ES-I3 (cell line): Measurements from ENCODE around the gene CHMP3.

Experiments used
- H3K36me3 ChIP-seq: 2 replicates; pipeline ENCODE4 v1.6.1; 2013; ENCODE audit warnings: mild to moderate bottlenecking, low read length, control low read depth, moderate library complexity; ENCODE audit not compliant: insufficient read depth
- H3K4me1 ChIP-seq: 2 replicates; pipeline ENCODE4 v1.6.1; 2013; ENCODE audit warnings: mild to moderate bottlenecking, control low read depth, low read length; ENCODE audit not compliant: insufficient read depth
- H3K9ac ChIP-seq: 2 replicates; pipeline ENCODE4 v1.6.1; 2013; ENCODE audit warnings: low read depth, mild to moderate bottlenecking, low read length, moderate library complexity
- H3K9me3 ChIP-seq: 2 replicates; pipeline ENCODE4 v1.6.1; 2013; ENCODE audit warnings: mild to moderate bottlenecking, low read length, moderate library complexity; ENCODE audit not compliant: control insufficient read depth, insufficient read depth

Gene CHMP3

DNA sequence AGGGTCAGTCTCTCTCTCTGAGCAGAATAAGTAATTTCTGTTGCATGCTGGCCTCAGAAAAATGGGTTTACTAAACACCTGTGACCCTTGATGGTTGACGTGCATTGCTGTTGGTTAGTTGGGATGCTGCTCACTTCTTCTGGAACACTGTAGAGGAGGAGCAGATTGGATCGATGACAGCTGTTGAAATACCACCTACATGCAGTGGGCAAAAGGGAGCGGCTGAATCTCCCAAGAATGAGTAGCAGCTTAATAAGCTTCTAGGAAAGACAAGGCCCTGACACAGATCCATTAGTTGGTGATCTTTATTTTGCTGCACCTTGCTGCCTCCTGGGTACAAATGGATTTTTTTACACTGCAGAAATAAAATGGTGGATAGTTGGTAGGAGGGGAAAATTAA lies 78.9 kb downstream of the CHMP3 start:
- Histone ChIP-seq H3K36me3 (peaks cover 26% of the 10 kb centered on the region), H3K4me1 (no peaks in the 10 kb centered on the region), H3K9ac (no peak overlapping the region), H3K9me3 (no peaks in the 10 kb centered on the region)

DNA sequence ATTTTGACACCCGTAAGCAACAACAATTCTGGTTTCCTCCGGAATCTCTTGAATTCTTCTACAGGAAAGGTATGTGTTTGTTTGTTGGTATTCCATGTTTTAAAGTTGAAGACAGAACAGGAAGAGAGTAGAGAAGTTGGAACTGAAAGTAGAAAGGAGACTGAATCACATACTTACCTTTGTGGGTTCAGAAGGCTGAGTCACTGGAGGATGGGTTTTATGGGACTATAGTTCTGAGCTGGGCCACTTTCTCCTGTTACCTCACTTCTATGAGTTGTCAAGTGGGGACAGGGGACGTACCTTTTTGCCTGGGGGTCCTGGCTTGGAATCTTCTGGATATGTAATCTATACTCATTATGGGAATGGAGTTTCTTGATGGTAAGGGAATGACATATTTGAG lies 81.2 kb downstream of the CHMP3 start:
- Histone ChIP-seq H3K9ac (no peak overlapping the region), H3K9me3 (no peaks in the 10 kb centered on the region), H3K4me1 (no peaks in the 10 kb centered on the region; the same call in 1 of the 2 replicates), H3K36me3 (peaks cover 21% of the 10 kb centered on the region)

DNA sequence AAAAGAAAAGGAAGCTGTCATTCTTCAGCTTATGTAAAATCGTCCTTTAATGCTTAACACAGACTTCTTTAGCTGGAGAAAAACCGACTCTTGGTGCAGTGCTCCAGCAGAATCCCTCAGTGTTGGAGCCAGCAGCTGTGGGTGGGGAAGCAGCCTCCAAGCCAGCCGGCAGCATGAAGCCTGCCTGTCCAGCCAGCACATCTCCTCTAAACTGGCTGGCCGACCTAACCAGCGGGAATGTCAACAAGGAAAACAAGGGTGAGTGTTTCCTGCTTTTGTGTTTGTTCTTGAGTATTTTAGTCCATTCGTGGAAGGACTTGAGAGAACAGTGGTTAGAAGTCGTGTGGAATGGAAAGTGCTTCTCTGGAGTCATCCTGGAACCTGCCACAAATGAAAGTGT lies 83.1 kb downstream of the CHMP3 start:
- Histone ChIP-seq H3K9me3 (no peaks in the 10 kb centered on the region), H3K36me3 (peaks cover 20% of the 10 kb centered on the region)

DNA sequence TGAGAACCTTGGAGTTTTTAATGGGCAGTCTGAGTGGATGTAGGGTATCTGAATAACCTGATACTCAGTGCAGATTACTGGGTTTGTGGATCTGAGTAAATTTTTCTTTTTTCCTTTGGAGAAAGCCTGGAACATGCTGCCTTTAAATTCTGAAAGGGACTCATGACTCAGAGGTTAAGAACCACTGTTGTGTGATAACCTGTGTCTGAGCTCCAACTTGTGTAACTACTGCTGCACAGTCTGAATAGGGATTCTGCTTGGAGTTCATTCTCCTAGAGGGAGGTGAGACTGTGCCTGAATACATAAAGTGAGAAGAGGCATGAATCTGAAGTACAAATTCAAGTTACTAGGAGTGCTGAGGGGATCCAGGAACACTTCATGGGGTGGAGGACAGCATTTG lies 85.9 kb downstream of the CHMP3 start:
- Histone ChIP-seq H3K4me1 (no peaks in the 10 kb centered on the region; the same call in 1 of the 2 replicates), H3K36me3 (peaks cover 3% of the 10 kb centered on the region), H3K9ac (no peak overlapping the region), H3K9me3 (no peaks in the 10 kb centered on the region)

More for the DNA sequence above, 83.1 kb downstream of the CHMP3 start:
- H3K4me1 ChIP-seq: no peaks in the 10 kb centered on the region; the same call in 1 of the 2 replicates
- no peak overlapping the region for H3K9ac ChIP-seq

DNA sequence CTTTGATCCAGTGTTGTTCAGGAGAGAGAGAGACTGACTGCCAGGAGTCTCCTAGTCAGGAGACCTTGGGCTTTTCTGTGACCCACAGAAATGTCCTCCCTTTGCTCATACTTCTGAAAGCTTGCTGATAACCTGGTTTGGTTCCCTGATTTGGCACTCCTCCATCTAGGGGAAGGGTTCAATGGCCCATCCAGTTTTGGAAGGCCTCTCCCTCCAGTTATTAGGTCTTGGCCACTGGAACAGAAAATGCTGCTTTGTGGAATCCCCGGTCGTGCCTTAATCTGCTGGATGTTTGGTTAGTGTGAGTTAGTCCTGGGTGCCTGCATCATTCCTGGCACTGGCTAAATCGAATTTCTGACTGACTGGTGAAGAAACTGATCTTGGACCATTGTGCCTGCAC lies 86.3 kb downstream of the CHMP3 start:
- Histone ChIP-seq H3K9ac (no peak overlapping the region), H3K9me3 (no peaks in the 10 kb centered on the region), H3K4me1 (no peaks in the 10 kb centered on the region; the same call in 1 of the 2 replicates), H3K36me3 (no peaks in the 10 kb centered on the region; the same call in 1 of the 2 replicates)

DNA sequence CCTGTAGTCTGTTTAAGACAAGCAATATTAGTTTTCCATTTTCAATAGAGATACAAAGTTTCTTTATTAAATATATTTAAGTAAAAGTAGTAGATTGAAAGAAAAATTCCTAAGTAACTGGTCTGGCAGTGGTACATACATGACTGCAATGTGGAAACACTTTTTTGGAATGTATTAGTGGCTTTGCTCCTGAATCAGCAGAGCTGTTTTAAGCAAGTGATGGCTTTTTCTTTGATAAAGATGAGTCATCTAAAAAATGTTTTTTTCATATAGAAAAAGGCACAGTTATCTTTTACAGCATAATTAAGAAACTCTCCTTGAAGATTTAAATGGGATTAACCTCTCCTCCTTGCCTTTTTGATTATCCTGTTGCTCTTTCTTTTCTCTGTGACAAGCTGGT lies 87.2 kb downstream of the CHMP3 start:
- Histone ChIP-seq H3K9me3 (no peaks in the 10 kb centered on the region), H3K4me1 (no peaks in the 10 kb centered on the region; the same call in 1 of the 2 replicates), H3K36me3 (no peaks in the 10 kb centered on the region), H3K9ac (no peak overlapping the region)

DNA sequence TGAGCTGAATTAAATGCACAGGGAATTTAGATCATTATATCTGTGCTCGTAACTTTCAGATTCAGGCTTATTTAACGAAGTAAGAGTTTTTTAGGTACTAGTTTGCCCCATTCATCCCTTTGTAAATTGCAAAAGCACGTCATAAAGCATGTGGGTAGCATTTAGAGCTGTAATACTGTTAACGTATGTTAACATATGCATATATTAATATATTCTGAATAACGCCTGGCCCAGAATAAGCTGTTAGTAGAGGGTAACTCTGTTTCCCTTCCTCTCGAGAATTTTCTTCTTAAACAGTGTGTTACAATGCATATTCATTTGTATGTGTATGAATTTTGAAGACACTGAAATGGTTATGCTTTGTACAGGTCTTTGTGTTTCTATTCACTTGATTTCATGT lies 91.6 kb downstream of the CHMP3 start:
- H3K36me3 ChIP-seq: peaks cover 6% of the 10 kb centered on the region
- H3K9me3 ChIP-seq: no peaks in the 10 kb centered on the region
- H3K9ac ChIP-seq: no peak overlapping the region
- H3K4me1 ChIP-seq: no peaks in the 10 kb centered on the region

DNA sequence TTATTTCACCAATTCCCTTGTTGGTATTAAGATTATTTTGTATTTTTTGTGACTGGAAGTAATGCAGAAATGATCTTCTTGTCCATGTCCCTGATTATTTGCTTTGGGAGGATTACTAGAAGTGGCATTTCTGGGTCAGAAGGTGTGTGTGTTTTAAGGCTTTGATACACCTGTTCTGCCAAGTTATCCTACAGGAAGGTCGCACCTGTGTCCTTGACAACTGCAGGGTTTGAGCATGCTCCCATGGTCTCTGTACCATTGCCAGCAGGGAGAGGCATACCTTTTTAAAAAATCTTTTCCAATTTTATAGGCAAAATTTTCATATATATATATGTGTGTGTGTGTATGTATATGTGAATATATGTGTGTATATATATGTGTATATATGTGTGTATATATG lies 92.4 kb downstream of the CHMP3 start:
- H3K4me1 ChIP-seq: no peaks in the 10 kb centered on the region
- H3K9me3 ChIP-seq: no peaks in the 10 kb centered on the region
- H3K36me3 ChIP-seq: peaks cover 8% of the 10 kb centered on the region
- no peak overlapping the region for H3K9ac ChIP-seq

DNA sequence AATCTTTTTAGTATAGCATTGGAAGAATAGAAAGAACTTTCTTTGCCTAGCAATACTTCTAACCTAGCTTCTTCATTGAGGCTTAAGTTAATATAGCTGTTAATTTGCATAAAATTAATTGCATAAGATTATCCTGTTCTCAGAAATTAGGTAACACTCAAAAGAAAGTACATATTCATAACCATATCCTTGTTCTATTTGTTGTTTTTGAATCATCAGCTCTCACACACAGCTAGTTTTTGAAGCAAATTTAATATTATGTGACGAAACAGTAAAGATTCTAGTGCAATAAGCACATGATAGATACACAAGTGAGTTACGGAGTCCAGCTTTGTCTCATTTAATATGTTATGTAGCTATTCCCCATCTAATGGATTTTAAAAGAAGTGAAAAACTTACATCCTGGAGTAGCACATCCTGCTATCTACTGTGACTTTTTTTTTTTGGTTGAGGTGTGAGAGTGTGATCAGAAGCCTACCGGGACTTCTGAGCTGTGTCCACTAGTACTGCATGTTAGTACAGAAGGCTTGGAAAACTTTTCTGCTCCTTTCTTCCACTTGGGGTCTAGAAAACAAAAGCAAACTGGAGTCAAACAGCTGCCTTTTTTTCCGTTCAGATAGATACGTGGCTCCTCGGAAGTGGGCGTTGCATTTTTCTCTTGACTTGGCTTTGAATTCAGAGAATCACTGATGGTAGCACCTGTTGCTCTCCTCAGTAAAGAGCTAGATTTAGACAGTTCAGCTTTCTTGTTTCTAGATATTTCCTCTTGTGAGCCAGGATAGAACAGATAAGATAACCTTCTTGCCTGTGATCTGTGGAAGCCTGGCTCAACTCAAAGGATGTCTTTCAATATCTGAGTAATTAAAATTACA lies 94.8 kb downstream of the CHMP3 start:
- Histone ChIP-seq H3K36me3 (peaks cover 11% of the 10 kb centered on the region), H3K9me3 (no peaks in the 10 kb centered on the region), H3K4me1 (no peaks in the 10 kb centered on the region)

DNA sequence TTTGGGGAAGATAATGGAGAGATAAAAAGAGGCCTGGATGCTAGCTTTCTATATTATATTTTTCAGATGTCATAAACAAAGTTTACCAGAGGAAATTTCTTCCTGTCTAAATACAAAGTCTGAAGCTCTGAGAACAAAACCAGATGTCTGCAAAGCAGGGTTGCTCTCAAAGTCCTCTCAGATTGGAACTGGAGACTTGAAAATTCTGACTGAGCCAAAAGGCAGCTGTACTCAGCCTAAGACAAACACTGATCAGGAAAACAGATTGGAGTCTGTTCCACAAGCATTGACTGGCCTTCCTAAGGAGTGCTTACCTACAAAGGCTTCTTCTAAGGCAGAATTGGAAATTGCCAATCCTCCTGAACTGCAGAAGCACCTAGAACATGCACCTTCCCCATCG lies 96.9 kb downstream of the CHMP3 start:
- H3K9me3 ChIP-seq: no peaks in the 10 kb centered on the region
- peaks cover 11% of the 10 kb centered on the region for H3K36me3 ChIP-seq
- H3K9ac ChIP-seq: no peak overlapping the region
- H3K4me1 ChIP-seq: no peaks in the 10 kb centered on the region

More for the DNA sequence above, 94.8 kb downstream of the CHMP3 start:
- no peak overlapping the region for H3K9ac ChIP-seq

DNA sequence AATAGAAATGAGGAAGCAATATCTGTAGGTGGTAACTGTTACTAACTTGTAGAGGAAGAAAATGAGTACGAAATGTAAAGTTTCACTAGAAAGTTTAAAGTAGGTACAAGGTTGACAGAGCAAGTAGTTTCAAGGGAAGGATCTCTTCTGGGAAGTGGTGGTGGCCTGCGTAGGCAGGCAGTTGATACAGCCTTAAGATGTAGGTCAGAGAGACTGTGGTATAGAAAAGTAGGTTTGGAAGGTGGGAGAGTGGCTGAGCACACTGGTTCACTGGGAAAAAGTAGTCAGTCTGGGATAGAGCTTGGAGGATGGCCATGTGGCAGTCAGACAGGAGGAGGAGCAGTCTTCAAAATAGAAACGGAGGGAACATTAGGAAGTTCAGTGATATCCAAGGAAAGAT lies 98.6 kb downstream of the CHMP3 start:
- no peak overlapping the region for H3K9ac ChIP-seq
- H3K4me1 ChIP-seq: no peaks in the 10 kb centered on the region
- peaks cover 17% of the 10 kb centered on the region for H3K36me3 ChIP-seq
- H3K9me3 ChIP-seq: no peaks in the 10 kb centered on the region

DNA sequence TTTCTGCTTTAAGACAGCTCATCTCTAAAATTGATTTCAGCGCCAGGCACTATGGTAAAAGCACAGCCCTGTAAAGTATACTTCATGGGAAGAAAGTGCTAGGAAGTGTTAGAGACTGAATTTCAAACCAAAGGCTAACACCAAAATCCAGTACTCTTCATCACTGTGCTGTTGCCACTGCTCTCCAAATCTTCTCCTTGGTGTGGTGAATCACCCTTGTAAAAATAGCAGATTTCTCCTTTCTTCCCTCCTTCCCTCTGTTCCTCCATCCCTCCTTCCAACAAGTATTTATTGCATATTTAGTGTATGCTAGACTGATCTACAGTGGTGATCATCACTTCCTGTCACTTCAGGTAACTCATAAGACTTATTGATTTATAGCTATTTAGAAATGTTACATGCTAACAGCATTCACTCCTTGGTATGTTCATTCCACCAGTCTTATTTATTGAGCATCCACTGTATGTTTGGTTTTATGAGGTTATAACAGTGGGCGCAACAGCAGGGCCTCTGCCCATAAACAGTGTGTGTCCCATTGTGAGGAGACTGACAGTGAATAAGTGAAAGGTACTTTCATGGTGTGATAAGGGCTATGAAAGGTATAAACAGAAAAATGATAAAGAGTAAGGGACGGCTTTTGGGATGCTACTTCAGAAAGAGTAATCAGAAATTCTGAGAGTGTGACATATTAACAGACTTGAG lies 102.0 kb downstream of the CHMP3 start:
- Histone ChIP-seq H3K9ac (no peak overlapping the region), H3K9me3 (no peaks in the 10 kb centered on the region), H3K36me3 (peaks cover 9% of the 10 kb centered on the region), H3K4me1 (no peaks in the 10 kb centered on the region)

DNA sequence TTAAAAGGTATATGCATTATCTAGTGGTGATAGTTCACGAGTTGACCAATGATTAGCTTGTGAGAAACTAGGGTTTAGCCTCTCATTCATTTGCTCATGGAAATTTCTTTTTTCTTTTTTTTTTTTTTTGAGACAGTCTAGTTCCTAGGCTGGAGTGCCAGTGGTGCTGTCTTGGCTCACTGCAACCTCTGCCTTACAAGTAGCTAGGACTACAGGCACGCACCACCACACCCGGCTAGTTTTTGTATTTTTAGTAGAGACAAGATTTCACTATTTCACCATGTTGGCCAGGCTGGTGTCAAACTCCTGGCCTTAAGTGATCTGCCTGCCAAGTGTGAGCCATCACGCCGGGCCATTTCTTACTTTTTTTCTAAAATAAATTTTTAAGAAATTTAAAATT lies 108.1 kb downstream of the CHMP3 start:
- no peak overlapping the region for H3K9ac ChIP-seq
- peaks cover 20% of the 10 kb centered on the region; the same call in 1 of the 2 replicates for H3K36me3 ChIP-seq
- no peaks in the 10 kb centered on the region for H3K4me1 ChIP-seq
- H3K9me3 ChIP-seq: no peaks in the 10 kb centered on the region

DNA sequence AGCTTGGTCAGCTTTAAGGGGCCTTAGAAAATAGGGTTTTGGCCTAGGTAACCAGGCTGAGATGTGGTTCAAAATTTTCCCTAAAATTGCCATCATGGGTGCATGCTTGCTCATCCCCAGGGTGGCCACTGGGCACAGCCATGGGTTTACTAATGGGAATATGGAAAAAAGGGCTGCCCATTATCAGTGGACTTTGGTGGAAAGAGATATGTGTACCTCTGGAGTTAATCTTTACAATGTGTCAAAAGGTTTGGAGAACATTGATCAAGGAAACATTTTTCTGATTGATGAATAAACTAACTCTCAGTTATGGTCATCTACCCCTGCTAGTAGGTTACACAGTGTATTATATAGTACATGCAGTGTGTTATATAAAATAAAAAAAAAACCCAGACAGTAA lies 109.0 kb downstream of the CHMP3 start:
- Histone ChIP-seq H3K36me3 (peaks cover 25% of the 10 kb centered on the region; the same call in 1 of the 2 replicates), H3K4me1 (no peaks in the 10 kb centered on the region), H3K9me3 (no peaks in the 10 kb centered on the region), H3K9ac (no peak overlapping the region)

DNA sequence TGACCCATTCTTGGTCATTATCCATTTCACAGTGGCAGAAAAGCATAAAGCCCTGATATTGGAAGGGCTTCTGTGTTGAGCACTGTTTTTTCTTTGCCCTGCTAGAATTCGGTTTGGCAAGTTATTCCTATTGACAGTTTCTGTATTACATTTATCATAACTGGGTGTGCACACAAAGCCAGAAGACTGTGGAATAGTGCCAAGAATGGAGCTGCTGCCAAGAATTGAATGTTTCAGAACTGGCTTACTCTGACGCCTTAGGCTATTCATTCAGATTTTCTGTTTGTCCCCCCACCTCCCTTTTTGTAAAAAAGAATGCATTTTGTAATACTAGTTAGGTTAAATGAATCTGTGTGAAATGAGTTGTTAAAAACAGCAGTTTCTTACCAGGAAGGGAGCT lies 109.4 kb downstream of the CHMP3 start:
- Histone ChIP-seq H3K4me1 (no peaks in the 10 kb centered on the region), H3K9me3 (no peaks in the 10 kb centered on the region), H3K9ac (no peak overlapping the region), H3K36me3 (peaks cover 25% of the 10 kb centered on the region; the same call in 1 of the 2 replicates)
